ENCODE data around the gene DNAAF5.
A peak's percentile ranks its signal among the peaks of the same experiment; 100 is the strongest.

The DNAAF5 gene

DNA sequence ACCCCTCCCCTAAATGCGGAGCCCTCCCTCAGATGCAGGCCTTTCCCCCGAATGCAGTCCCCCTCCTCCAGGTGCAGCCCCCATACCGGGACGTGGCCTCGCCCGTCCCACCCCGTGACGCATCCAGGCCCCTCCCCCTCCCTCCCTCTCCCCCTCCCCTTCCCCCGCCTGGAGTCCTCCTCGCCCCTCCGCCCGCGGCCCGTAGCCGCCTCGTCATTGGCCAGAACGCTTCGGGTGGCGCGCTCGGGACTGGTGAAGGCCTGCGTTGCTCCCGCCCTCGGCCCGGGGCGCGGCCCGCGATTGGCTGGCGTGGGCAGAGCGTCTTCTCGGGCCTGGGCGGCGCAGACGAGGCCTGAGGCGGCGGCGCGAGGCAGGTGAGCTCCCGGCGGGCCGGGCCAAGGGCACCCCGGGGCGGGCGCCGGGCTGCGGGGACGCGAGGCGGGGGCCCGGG, 89.8 kb downstream of the DNAAF5 start:
- Mint-ChIP-seq H3K9me3 (no peaks in the 10 kb centered on the region), H3K36me3 (ENCODE audit: low read depth) (peaks cover 22% of the 10 kb centered on the region), H3K4me3 (peak overlapping the region; percentile 69), H3K27ac (peak overlapping the region; percentile 63), H3K27me3 (peaks cover 58% of the 10 kb centered on the region), H3K4me1 (ENCODE audit: low read depth) (peaks cover 74% of the 10 kb centered on the region)
- intact Hi-C loops (cut with micrococcal nuclease) = loop anchor here (10.0 kb wide), 1 partner anchor 58 kb away; the partner anchor contains the start of gene GET4

GRCh38 chr7:816751-817671, 90.5 kb downstream of the DNAAF5 start:
- Mint-ChIP-seq H3K27ac (peak overlapping the region; percentile 58), H3K9me3 (no peaks in the 10 kb centered on the region), H3K27me3 (peaks cover 54% of the 10 kb centered on the region), H3K4me1 (ENCODE audit: low read depth) (peaks cover 74% of the 10 kb centered on the region), H3K4me3 (peak overlapping the region; percentile 84), H3K36me3 (ENCODE audit: low read depth) (peaks cover 25% of the 10 kb centered on the region)
- intact Hi-C loops (cut with micrococcal nuclease) = loop anchor here (10.0 kb wide), 1 partner anchor 58 kb away; the partner anchor contains the start of gene GET4

- intact Hi-C loops (cut with micrococcal nuclease) = loop anchor here (10.0 kb wide), 1 partner anchor 57 kb away; the partner anchor contains the start of gene GET4
- peak overlapping the region; percentile 84 for H3K4me3 Mint-ChIP-seq
- peaks cover 65% of the 10 kb centered on the region for H3K4me1 Mint-ChIP-seq (ENCODE audit: low read depth)
- H3K27me3 Mint-ChIP-seq = peaks cover 52% of the 10 kb centered on the region
- H3K36me3 Mint-ChIP-seq (ENCODE audit: low read depth) = peaks cover 34% of the 10 kb centered on the region
- no peaks in the 10 kb centered on the region for H3K9me3 Mint-ChIP-seq
- H3K27ac Mint-ChIP-seq = peak overlapping the region; percentile 58
These were observed 91.7 kb downstream of the DNAAF5 start for GRCh38 chr7:818031-818699.

DNA sequence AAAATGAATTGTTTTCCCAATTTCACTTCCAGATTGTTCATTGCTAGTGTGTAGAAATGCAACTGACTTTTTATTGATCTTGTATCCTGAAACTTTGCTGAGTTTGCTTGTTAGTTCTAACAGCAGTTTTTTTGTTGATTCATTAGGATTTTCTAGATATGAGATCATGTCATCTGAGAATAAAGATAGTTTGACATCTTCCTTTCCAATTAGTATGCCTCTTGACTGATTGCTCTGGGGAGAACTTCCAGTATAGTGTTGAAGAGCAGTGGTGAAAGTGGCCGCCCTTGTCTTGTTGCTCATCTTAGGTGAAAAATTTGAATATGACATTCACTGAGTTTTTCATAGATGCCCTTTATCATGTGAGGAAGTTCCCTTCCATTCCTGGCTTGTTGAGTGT, 93.8 kb downstream of the DNAAF5 start:
- no peak overlapping the region for H3K4me3 Mint-ChIP-seq
- peaks cover 46% of the 10 kb centered on the region for H3K36me3 Mint-ChIP-seq (ENCODE audit: low read depth)
- peaks cover 59% of the 10 kb centered on the region for H3K4me1 Mint-ChIP-seq (ENCODE audit: low read depth)
- H3K9me3 Mint-ChIP-seq = no peaks in the 10 kb centered on the region
- intact Hi-C loops (cut with micrococcal nuclease) = no loop called here
- H3K27me3 Mint-ChIP-seq = peaks cover 40% of the 10 kb centered on the region
- H3K27ac Mint-ChIP-seq = no peak overlapping the region

DNA sequence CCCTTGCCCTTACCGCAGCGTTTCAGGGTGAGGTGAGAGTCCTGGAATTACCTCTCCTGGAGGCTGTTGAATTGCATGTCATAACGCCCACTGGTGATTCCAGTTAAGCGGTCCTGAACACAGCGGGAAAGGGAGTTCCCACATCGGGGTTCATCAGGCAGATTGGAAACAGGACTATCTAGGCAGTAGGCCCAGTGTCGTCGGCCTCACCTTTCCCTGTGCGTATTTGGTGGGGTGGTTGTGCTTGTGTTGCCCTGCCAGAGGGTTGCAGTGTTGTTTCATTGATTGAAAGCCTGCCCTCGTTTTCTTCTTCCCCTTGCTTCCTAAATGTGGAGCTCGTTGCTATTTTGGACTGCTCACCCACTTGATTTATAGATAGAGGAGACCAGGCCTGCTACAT, 95.2 kb downstream of the DNAAF5 start:
- Mint-ChIP-seq H3K9me3 (no peaks in the 10 kb centered on the region), H3K4me1 (ENCODE audit: low read depth) (peaks cover 51% of the 10 kb centered on the region), H3K27ac (no peak overlapping the region), H3K36me3 (ENCODE audit: low read depth) (peaks cover 55% of the 10 kb centered on the region), H3K4me3 (no peak overlapping the region), H3K27me3 (peaks cover 31% of the 10 kb centered on the region)
- intact Hi-C loops (cut with micrococcal nuclease) = no loop called here

- intact Hi-C loops (cut with micrococcal nuclease) = no loop called here
- peaks cover 23% of the 10 kb centered on the region for H3K27me3 Mint-ChIP-seq
- H3K36me3 Mint-ChIP-seq (ENCODE audit: low read depth) = peaks cover 55% of the 10 kb centered on the region
- no peaks in the 10 kb centered on the region for H3K9me3 Mint-ChIP-seq
- H3K4me1 Mint-ChIP-seq (ENCODE audit: low read depth) = peaks cover 43% of the 10 kb centered on the region
- no peak overlapping the region for H3K27ac Mint-ChIP-seq
- H3K4me3 Mint-ChIP-seq = no peak overlapping the region
These were observed 96.3 kb downstream of the DNAAF5 start for GRCh38 chr7:822692-823276.

- Mint-ChIP-seq H3K4me3 (no peak overlapping the region), H3K9me3 (no peaks in the 10 kb centered on the region), H3K4me1 (ENCODE audit: low read depth) (peaks cover 35% of the 10 kb centered on the region), H3K36me3 (ENCODE audit: low read depth) (peaks cover 47% of the 10 kb centered on the region), H3K27me3 (peaks cover 15% of the 10 kb centered on the region), H3K27ac (no peak overlapping the region)
- intact Hi-C loops (cut with micrococcal nuclease) = no loop called here
These were observed 97.2 kb downstream of the DNAAF5 start for GRCh38 chr7:823649-824048.

GRCh38 chr7:824081-824480, 97.6 kb downstream of the DNAAF5 start:
- peaks cover 43% of the 10 kb centered on the region for H3K36me3 Mint-ChIP-seq (ENCODE audit: low read depth)
- H3K9me3 Mint-ChIP-seq = no peaks in the 10 kb centered on the region
- peaks cover 13% of the 10 kb centered on the region for H3K27me3 Mint-ChIP-seq
- intact Hi-C loops (cut with micrococcal nuclease) = no loop called here
- H3K4me3 Mint-ChIP-seq = no peak overlapping the region
- no peak overlapping the region for H3K27ac Mint-ChIP-seq
- H3K4me1 Mint-ChIP-seq (ENCODE audit: low read depth) = peaks cover 35% of the 10 kb centered on the region

DNA sequence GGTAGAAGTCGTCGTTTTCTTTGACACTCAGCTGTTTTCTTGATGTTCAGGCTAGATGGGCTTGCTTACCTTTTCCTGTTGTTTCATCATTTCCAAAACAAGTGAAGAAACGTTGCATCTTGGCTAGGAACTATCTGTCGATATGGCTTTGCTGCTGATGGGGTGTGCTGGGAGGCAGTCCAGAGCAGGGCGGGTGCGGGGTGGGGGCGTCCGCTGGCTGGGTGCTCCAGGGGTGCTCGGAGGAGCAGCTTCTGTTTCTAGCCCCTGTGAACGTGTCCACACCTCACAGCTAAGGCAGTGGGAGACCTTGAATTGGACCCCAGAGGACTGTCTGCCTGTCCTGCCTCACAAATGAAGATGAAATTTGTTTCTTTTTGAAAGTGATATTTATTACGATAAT, 98.2 kb downstream of the DNAAF5 start:
- Mint-ChIP-seq H3K27ac (no peak overlapping the region), H3K4me1 (ENCODE audit: low read depth) (peaks cover 29% of the 10 kb centered on the region), H3K36me3 (ENCODE audit: low read depth) (peaks cover 37% of the 10 kb centered on the region), H3K27me3 (peaks cover 7% of the 10 kb centered on the region), H3K9me3 (no peaks in the 10 kb centered on the region), H3K4me3 (no peak overlapping the region)
- intact Hi-C loops (cut with micrococcal nuclease) = no loop called here

DNA sequence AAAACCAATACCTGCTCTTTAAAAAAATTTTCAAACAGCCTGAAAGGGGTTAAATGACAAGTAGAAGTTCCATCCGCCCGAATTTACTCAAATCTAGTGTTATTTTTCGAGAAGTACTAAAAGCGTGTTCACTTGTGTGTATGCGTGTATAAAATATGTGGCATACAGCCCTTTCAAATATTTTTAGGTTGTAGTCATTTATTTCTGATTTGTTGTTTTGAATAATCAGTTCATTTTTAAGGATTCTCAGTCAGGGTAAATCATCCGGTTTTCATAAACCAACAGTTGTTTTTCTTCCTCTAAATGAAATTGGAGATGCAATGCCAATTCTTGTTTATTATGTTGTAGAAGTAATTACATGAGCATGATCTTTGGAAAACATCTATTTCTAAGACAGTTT, 98.9 kb downstream of the DNAAF5 start:
- Mint-ChIP-seq H3K27ac (no peak overlapping the region), H3K4me3 (no peak overlapping the region), H3K4me1 (ENCODE audit: low read depth) (peaks cover 26% of the 10 kb centered on the region), H3K9me3 (no peaks in the 10 kb centered on the region), H3K36me3 (ENCODE audit: low read depth) (peaks cover 35% of the 10 kb centered on the region), H3K27me3 (peaks cover 5% of the 10 kb centered on the region)
- intact Hi-C loops (cut with micrococcal nuclease) = no loop called here

DNA sequence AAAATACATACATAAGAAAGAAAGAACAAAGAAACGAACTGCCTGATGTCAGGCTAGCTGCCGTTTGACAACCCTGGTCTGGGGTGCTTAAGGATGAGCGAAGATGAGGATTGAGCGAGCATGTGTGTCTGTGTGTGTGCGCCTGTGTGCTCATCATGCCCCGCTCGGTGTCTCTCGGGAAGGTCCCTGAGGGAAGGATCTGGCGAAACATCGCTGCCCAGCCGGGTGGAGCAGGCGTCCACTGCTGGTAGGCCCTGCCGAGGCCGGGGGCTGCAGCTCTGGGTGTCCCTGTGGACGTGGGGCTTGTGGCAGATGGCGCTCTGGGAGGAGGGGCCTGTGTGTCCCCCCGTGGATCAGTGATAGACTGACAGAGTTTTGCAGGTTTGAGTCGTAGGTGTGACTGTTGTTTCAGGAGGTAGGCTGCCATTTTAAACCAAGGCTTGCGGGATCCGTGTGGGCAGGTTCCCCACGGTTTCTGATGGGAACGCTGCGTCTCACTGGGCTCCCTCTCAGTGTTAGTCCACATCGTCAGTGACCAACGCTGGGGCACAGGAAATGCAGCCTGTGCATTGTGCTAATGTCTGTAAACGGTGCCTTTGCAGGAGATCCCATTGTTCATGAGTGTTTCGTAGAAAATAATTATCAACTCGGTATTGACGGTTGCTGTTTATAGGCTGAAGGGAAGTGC, 99.9 kb downstream of the DNAAF5 start:
- intact Hi-C loops (cut with micrococcal nuclease) = no loop called here
- Mint-ChIP-seq H3K27me3 (peaks cover 5% of the 10 kb centered on the region), H3K4me1 (ENCODE audit: low read depth) (peaks cover 29% of the 10 kb centered on the region), H3K27ac (no peak overlapping the region), H3K36me3 (ENCODE audit: low read depth) (peaks cover 32% of the 10 kb centered on the region), H3K9me3 (no peaks in the 10 kb centered on the region), H3K4me3 (no peak overlapping the region)

DNA sequence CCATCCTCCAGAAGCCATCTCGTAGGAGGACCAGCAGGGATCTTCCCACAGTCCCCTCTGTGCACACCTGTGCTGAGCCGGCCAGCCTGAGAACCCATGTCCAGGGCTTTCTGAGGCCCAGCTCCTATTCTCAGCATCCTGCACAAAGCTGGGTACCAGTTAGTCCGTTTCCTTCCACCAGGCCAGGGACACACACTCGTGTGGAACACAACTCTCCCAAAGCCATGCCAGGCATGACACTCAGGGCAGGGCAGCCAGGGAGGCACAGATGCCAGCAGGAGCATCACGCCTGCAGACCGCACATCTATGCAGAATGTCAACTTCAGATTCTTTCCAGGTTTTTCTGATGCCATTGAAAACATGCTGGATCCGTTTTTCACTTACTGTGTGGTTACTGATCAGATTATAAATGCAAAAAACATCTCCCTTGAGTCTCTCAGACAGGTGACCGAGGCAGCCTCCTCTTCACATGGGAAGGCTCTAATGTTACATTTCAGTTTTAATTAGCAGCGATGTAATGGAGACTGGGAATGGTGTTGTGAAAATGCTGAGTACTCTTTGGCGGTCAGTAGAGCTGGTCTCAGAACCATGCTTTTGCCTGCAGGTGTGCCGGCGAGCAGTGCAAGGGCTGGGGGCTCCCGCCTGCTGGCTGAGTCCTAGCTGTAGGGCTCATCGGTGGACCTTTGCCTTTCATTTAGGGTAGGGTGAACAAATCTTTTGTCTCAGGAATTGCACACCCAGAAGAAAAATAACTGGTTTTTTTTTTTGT, 102.5 kb downstream of the DNAAF5 start:
- Mint-ChIP-seq H3K9me3 (no peaks in the 10 kb centered on the region), H3K27me3 (peaks cover 9% of the 10 kb centered on the region), H3K4me1 (ENCODE audit: low read depth) (peaks cover 28% of the 10 kb centered on the region), H3K27ac (no peak overlapping the region), H3K4me3 (no peak overlapping the region), H3K36me3 (ENCODE audit: low read depth) (peaks cover 32% of the 10 kb centered on the region)
- intact Hi-C loops (cut with micrococcal nuclease) = no loop called here

DNA sequence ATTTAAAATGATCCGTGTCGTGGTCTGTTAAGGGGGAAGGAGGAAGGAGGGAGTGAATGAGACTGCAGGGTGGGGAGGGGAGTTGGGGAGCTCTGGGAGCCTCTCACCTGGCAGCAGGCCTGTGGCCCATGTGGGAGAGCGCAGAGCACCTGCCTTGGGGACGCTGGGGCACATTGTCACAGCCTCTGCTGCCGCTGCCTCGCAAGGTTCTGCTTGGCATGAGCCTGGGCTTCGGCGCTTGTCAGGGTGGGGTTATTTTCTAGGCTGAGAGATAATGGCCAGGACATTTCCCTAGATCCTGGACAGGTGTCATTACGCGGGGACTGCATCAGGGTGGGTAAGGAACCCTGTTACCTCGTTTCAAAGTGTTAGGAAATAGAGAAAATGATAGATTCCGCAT, 103.6 kb downstream of the DNAAF5 start:
- Mint-ChIP-seq H3K27me3 (peaks cover 9% of the 10 kb centered on the region), H3K36me3 (ENCODE audit: low read depth) (peaks cover 37% of the 10 kb centered on the region), H3K4me3 (no peak overlapping the region), H3K4me1 (ENCODE audit: low read depth) (peaks cover 27% of the 10 kb centered on the region), H3K27ac (no peak overlapping the region), H3K9me3 (no peaks in the 10 kb centered on the region)
- intact Hi-C loops (cut with micrococcal nuclease) = no loop called here
